ENCODE measurements around the gene SEMA6A. TPM values are rescaled to one million over a fixed set of nuclear protein-coding genes. Genes with fewer than 3 reads are reported as not detected.

SEMA6A gene
- total and polyA plus RNA-seq, 9 of the 15 experiments (the other 6 are each of a cell fraction or from before 2014, with no cell fraction given), result 0.04 to 0.42 (median 0.18) TPM; not detected in 5

GRCh38 chr5:116469631-116470030 lies 105.0 kb downstream of the SEMA6A start:
- in situ Hi-C loops (cut with MboI), result no loop called here
- Histone ChIP-seq H3K4me1 (replicated peaks in 1 of 2; ENCODE audit: control insufficient read depth in 2 of 2, insufficient read depth in 2 of 2, low read length in 2 of 2) (no peaks in the 10 kb centered on the region), H3K79me2 (ENCODE audit: control insufficient read depth, insufficient read depth, low read length) (no peaks in the 10 kb centered on the region), H3K9me3 (replicated peaks; ENCODE audit: control insufficient read depth, insufficient read depth, low read depth, low read length) (no peaks in the 10 kb centered on the region), H3K9me1 (ENCODE audit: control insufficient read depth, insufficient read depth, low read length) (no peaks in the 10 kb centered on the region), H3K27me3 (ENCODE audit: control insufficient read depth in 2 of 2, insufficient read depth in 2 of 2, low read length in 2 of 2) (no peaks in the 10 kb centered on the region), H2AFZ (ENCODE audit: low read depth, low read length) (no peak overlapping the region), H3K4me3 (no peak overlapping the region), H3K27ac (ENCODE audit: extremely low read depth, low read depth, low read length) (no peak overlapping the region), H3K9ac (ENCODE audit: insufficient read depth in 1 of 2, low read depth in 2 of 2, low read length in 2 of 2) (no peak overlapping the region), H4K20me1 (replicated peaks; ENCODE audit: control insufficient read depth, insufficient read depth, low read length) (no peaks in the 10 kb centered on the region), H3K36me3 (ENCODE audit: control insufficient read depth, insufficient read depth, low read length) (no peaks in the 10 kb centered on the region), H3K4me2 (ENCODE audit: insufficient read depth, low read length) (no peak overlapping the region)
- DNase-seq (ENCODE audit: extremely low read depth in 1 of 4, low spot score in 3 of 4) (no peak), ATAC-seq (no peak), FAIRE-seq (no peak)
- CTCF ChIA-PET (ENCODE audit: low intra/inter-chr PET ratio), result no interaction called here
- no TSS peak for BruUV-seq (replicated peaks)
- intact Hi-C loops (cut with micrococcal nuclease), result no loop called here
- POLR2A ChIA-PET, result no interaction called here
- WGBS (ENCODE audit: insufficient coverage, low coverage, missing lambda C conversion rate), result 0% methylated on average over 3 of the region's 3 CpGs
- no peak for TF ChIP-seq CEBPB (tag; IDR thresholded peaks at IDR 0.05)
- no peak for TF ChIP-seq ARID1B (IDR thresholded peaks at IDR 0.05)
- no peak for TF ChIP-seq JUN (IDR thresholded peaks at IDR 0.05; ENCODE audit: borderline replicate concordance, low read depth, low read length)
- TF ChIP-seq JUN (CRISPR knock-in tag; IDR thresholded peaks at IDR 0.05; ENCODE audit: borderline replicate concordance), result no peak
- TF ChIP-seq GTF3C2 (IDR thresholded peaks at IDR 0.05; ENCODE audit: borderline replicate concordance, extremely low read depth, insufficient read length), result no peak
- TF ChIP-seq SMAD3 (CRISPR knock-in tag; conservative IDR thresholded peaks at IDR 0.05), result no peak
- TF ChIP-seq NFYB (IDR thresholded peaks at IDR 0.05; ENCODE audit: extremely low read depth, insufficient read length), result no peak
- no peak for TF ChIP-seq THRB (CRISPR knock-in tag; conservative IDR thresholded peaks at IDR 0.05)
- TF ChIP-seq ZNF277 (CRISPR knock-in tag; IDR thresholded peaks at IDR 0.05; ENCODE audit: borderline replicate concordance), result no peak
- TF ChIP-seq ARID3A (IDR thresholded peaks at IDR 0.05; ENCODE audit: borderline replicate concordance, low read depth, low read length), result no peak
- TF ChIP-seq ZNF311 (CRISPR knock-in tag; IDR thresholded peaks at IDR 0.05), result no peak
- TF ChIP-seq HLTF (IDR thresholded peaks at IDR 0.05), result no peak
- TF ChIP-seq WHSC1 (IDR thresholded peaks at IDR 0.05; ENCODE audit: low read length), result no peak
- TF ChIP-seq MCM2 (IDR thresholded peaks at IDR 0.05; ENCODE audit: low read depth), result no peak
- no peak for TF ChIP-seq GTF2E2 (tag; IDR thresholded peaks at IDR 0.05)

Measured in K562 (cell line).